Measurements from ENCODE around the gene BDP1. TPM values are rescaled to one million over a fixed set of nuclear protein-coding genes. Genes with fewer than 3 reads are reported as not detected.
"Not testable (repeated sequence)": the region's sequence is repeated elsewhere in the genome, so short reads cannot be mapped to it uniquely, and the experiment has no call there.

The BDP1 gene
- total RNA-seq, 1 donor from 2014 or later, result 19.1 TPM

- H3K4me1 Mint-ChIP-seq (ENCODE audit: low read depth); H3K9me3 Mint-ChIP-seq (ENCODE audit: low read depth); H3K4me3 Mint-ChIP-seq (ENCODE audit: unreplicated experiment); DNase-seq (ENCODE audit: low spot score); H3K36me3 Mint-ChIP-seq (ENCODE audit: low read depth); H3K27ac Mint-ChIP-seq (ENCODE audit: unreplicated experiment): not testable (repeated sequence)
- peaks cover 32% of the 10 kb centered on the region for H3K27me3 Mint-ChIP-seq (ENCODE audit: low read depth)
Measured at GRCh38 chr5:71445015-71445414, 10.4 kb upstream of the BDP1 start.

GRCh38 chr5:71445523-71446152 is 9.8 kb upstream of the BDP1 start:
- H3K9me3 Mint-ChIP-seq (ENCODE audit: low read depth); DNase-seq (ENCODE audit: low spot score); H3K36me3 Mint-ChIP-seq (ENCODE audit: low read depth); H3K4me3 Mint-ChIP-seq (ENCODE audit: unreplicated experiment); H3K27ac Mint-ChIP-seq (ENCODE audit: unreplicated experiment); H3K4me1 Mint-ChIP-seq (ENCODE audit: low read depth): not testable (repeated sequence)
- H3K27me3 Mint-ChIP-seq (ENCODE audit: low read depth), result peaks cover 32% of the 10 kb centered on the region

GRCh38 chr5:71446540-71447216 is 8.8 kb upstream of the BDP1 start:
- not testable (repeated sequence) for H3K4me3 Mint-ChIP-seq (ENCODE audit: unreplicated experiment); H3K27ac Mint-ChIP-seq (ENCODE audit: unreplicated experiment); H3K4me1 Mint-ChIP-seq (ENCODE audit: low read depth); DNase-seq (ENCODE audit: low spot score); H3K9me3 Mint-ChIP-seq (ENCODE audit: low read depth); H3K36me3 Mint-ChIP-seq (ENCODE audit: low read depth)
- peaks cover 26% of the 10 kb centered on the region for H3K27me3 Mint-ChIP-seq (ENCODE audit: low read depth)

GRCh38 chr5:71447218-71447808 is 8.1 kb upstream of the BDP1 start:
- H3K27ac Mint-ChIP-seq (ENCODE audit: unreplicated experiment); H3K4me1 Mint-ChIP-seq (ENCODE audit: low read depth); H3K36me3 Mint-ChIP-seq (ENCODE audit: low read depth); H3K9me3 Mint-ChIP-seq (ENCODE audit: low read depth); DNase-seq (ENCODE audit: low spot score); H3K4me3 Mint-ChIP-seq (ENCODE audit: unreplicated experiment): not testable (repeated sequence)
- peaks cover 25% of the 10 kb centered on the region for H3K27me3 Mint-ChIP-seq (ENCODE audit: low read depth)
- TF ChIP-seq CTCF (IDR thresholded peaks at IDR 0.05), result peak; percentile 73

GRCh38 chr5:71452876-71453275 is 2.6 kb upstream of the BDP1 start:
- no peak for TF ChIP-seq CTCF (IDR thresholded peaks at IDR 0.05)
- Mint-ChIP-seq H3K27ac (ENCODE audit: unreplicated experiment) (no peak overlapping the region), H3K4me1 (ENCODE audit: low read depth) (peaks cover 24% of the 10 kb centered on the region), H3K9me3 (ENCODE audit: low read depth) (no peaks in the 10 kb centered on the region), H3K27me3 (ENCODE audit: low read depth) (peaks cover 14% of the 10 kb centered on the region), H3K4me3 (ENCODE audit: unreplicated experiment) (no peak overlapping the region), H3K36me3 (ENCODE audit: low read depth) (no peaks in the 10 kb centered on the region)
- no peak for DNase-seq (ENCODE audit: low spot score)

- peaks cover 8% of the 10 kb centered on the region for H3K27me3 Mint-ChIP-seq (ENCODE audit: low read depth)
- H3K36me3 Mint-ChIP-seq (ENCODE audit: low read depth), result peaks cover 7% of the 10 kb centered on the region
- TF ChIP-seq CTCF (IDR thresholded peaks at IDR 0.05), result no peak
- peak overlapping the region; percentile 91 for H3K4me3 Mint-ChIP-seq (ENCODE audit: unreplicated experiment)
- H3K4me1 Mint-ChIP-seq (ENCODE audit: low read depth), result peaks cover 24% of the 10 kb centered on the region
- H3K27ac Mint-ChIP-seq (ENCODE audit: unreplicated experiment), result peak overlapping the region; percentile 97
- DNase-seq (ENCODE audit: low spot score), result no peak
- no peaks in the 10 kb centered on the region for H3K9me3 Mint-ChIP-seq (ENCODE audit: low read depth)
Measured at GRCh38 chr5:71454913-71455312, 538 bp upstream of the BDP1 start.

All from chondrocyte (in vitro differentiated cells).